Femur (tissue), 1 donor: ENCODE data around the gene TCL1B.
A peak's percentile ranks its signal among the peaks of the same experiment; 100 is the strongest.

Source experiments
- DNase-seq: peaks from one replicate; pipeline ENCODE4 v3.0.0-alpha.2; 2017

Gene TCL1B

DNA sequence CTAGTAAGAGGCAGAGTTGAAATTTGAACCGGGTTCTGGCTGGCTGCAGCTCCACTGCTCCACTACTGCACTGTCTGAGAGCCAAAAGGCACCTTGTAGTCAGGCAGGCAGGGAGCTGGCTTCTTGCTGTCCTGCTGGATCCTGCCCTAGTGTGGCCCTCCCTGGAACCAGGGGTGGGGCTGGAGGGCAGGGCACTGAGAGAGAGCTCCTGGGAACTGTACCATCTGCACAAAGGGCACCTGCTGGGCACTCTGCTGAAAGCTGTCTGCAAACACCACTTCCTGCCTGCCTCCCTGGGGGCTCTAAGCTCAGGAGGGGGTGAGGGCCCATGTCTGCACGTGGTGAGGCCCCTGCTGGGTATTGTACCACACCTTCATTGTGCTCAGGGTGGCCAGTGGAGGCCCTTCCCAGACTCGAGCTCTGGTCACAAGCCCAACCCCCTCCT is 19.0 kb upstream of the TCL1B start:
- DNase-seq: peak; percentile 24

DNA sequence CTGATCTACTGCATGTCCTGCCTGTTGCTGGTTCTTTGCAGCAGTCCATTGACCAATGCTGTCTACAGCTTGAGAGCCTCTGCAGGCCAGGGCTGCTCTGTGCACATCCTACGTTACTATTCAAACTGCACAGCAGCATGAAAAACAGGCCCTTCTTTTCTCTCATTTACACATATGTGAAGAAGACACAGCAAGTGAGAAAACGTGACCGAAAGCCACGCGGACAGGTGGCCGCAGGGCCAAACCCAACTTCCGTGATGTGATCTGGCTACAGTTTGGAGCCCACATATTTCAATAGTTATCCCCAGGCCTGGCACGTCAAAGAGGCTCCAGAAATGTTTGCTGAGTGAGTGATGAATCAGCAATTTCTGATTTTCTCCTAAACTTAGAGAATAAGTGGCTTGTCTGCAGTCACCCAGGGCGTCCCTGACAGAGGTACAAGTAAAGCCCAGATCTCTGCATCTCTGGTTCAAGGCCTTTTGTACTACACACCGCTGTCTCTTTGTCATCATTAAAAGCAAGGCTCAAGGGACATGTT is 17.9 kb upstream of the TCL1B start:
- DNase-seq: no peak

DNA sequence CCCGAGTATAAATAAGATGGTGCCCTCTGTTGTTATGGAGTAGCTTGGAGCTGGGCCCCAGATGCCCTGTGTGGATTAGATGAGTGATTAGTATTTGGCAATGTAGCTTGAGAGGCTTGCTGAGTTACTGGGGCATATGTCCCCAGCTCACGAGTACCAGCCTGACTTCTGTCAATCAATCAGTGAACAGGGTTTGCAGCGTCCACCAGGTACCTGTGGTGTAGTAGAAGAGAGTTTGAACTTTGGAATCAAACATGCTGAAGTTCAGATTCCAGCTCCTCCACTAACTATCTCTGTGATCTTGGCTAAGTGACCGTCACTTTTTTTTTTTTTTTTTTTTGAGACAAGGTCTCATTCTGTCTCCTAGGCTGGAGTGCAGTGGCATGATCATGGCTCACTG is 11.6 kb upstream of the TCL1B start:
- DNase-seq: no peak

DNA sequence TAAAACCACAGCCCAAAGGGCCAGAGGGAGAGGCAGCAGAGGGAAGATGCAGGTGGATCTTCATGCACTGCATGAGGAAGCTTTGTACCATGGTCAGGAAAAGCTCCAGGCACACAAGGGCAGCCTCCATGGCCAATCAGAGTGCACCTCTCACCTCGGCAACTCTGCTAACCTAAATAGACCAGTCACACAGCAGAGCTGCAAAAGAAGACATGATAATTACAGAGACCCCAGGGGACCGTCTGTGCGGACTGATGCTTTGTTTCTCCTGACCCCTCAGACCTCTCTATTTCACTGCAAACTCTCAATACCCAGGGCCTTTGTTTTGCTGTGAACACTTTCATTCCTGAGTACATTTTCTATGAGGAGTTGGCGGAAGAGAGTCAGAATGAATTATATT is 10.7 kb upstream of the TCL1B start:
- DNase-seq: no peak

- no peak for DNase-seq
Measured at GRCh38 chr14:95677179-95677835, 8.9 kb upstream of the TCL1B start.

- no peak for DNase-seq
Measured at GRCh38 chr14:95679148-95679815, 6.9 kb upstream of the TCL1B start.

- no peak for DNase-seq
Measured at GRCh38 chr14:95679998-95680735, 6.1 kb upstream of the TCL1B start.

DNA sequence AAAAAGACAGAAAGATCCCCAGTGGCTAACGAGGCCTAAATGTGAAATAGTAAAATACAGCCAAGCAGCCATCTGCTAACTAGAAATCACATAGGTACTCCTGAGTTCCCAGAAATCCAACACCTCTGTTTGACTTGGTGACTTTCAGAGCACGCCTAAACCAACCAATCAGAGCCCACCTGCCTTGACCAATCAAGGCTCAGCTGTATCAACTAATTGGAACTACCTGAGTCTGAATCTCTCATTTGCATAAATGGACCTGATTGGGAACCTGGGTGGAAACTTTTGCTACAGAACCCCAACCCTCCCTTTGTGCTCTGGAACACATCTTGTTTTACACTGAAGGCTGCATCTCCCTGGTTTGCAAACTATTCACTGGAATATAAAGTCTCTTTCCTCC is 5.1 kb upstream of the TCL1B start:
- no peak for DNase-seq

DNA sequence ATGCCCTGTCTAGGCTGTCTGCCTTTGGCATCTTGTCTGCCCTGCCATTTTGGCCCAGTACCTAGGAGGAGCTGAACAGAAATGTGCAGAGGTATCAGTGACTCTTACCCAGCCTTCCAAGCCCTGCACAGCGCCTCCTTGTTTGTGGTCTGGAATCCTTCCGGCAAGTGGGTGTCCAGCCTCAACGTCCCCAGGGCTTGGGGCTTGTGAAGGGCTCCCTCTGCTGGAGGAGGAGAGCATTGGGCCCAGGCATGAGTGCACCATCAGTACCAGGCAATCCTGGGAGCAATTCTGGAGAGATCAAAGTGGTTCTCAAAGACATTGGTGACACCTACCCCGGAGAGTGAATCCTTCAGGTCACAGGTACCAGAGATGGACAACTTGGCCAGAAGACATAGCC is 2.4 kb upstream of the TCL1B start:
- DNase-seq: no peak

DNA sequence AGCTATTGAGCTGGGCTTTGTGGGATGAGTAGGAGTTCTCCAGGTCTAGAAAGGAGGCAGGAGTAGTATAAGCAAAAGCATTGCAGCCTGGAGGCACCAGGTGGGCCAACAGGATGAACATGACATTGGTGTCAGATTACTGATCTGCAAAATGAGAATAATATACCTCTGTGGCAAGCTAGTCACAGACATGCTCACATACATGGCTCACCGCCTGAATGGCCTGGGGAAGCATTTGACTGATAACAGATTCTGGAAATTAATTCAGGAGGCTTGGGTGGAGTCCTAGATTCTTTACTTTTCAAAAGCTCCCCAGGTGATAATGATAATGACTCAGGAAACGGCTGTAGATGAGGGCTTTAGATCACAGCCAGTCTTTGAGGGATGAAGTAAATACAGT is 709 bp downstream of the TCL1B start:
- no peak for DNase-seq

- DNase-seq: no peak
Measured at GRCh38 chr14:95689441-95689840, 3.2 kb downstream of the TCL1B start.

DNA sequence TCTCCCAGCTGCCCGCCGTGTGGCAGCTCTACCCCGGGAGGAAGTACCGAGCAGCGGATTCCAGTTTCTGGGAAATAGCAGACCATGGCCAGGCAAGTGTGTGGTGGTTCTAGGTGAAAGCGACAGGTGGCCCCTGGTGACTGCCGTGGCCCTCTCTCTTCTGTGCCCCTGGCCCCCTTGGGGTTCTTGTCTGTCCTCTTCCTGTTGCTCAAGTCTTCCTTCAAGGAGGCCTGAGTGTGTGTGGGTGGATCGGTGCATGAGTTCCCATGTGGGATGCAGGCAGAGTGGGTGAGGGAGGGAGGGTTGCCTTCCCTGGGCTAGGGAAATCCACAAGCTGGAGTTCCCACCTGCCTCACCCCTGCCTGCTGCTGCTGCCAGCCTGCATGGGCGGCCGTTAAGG is 4.6 kb downstream of the TCL1B start:
- DNase-seq: no peak

- DNase-seq: no peak
Measured at GRCh38 chr14:95691591-95691990, 5.4 kb downstream of the TCL1B start.

- DNase-seq: no peak
Measured at GRCh38 chr14:95692109-95692508, 5.9 kb downstream of the TCL1B start.

DNA sequence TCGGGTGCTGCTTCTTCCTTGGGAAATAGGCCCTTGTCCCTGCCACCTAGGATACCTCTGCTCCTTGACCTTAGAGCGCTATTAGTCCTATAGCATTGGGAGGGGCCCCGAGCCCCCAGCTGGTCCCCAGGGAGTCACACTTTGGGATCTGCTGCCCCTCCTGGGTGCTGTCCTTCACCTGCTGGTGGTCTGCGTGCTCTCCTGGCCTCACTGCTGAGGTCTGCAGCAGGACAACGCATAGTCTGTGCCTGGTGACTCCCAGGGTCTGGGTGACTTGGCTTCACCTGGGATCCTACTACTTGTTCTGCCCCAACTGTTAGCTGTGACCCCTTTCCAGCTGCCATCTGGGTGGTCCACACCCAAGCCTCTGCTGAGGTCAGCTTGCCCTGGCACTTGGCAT is 8.8 kb downstream of the TCL1B start:
- DNase-seq: no peak

- no peak for DNase-seq
Measured at GRCh38 chr14:95695913-95696312, 9.7 kb downstream of the TCL1B start.

- DNase-seq: no peak
Measured at GRCh38 chr14:95696741-95697140, 10.5 kb downstream of the TCL1B start.

GRCh38 chr14:95697764-95698163 is 11.5 kb downstream of the TCL1B start:
- no peak for DNase-seq

DNA sequence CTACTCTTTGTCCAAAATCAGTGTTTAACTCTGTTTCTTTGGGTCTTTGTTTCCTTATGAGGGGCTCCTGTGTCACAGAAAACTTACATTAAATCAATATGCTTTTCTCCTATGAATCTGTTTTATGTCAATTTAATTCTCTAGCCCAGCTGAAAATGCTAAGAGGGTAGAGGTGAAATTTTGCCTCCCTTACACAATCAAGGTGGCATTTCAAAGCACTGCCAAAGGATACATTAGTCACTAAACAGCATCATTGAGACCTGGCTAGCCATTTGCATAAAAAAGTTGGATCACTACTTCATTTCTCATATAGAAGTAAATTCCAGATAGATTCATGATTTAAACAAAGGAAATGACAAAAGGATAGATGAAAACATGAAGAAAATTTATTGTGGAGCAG is 12.1 kb downstream of the TCL1B start:
- no peak for DNase-seq

GRCh38 chr14:95699412-95699811 is 13.2 kb downstream of the TCL1B start:
- no peak for DNase-seq

GRCh38 chr14:95700221-95700976 is 14.2 kb downstream of the TCL1B start:
- no peak for DNase-seq

DNA sequence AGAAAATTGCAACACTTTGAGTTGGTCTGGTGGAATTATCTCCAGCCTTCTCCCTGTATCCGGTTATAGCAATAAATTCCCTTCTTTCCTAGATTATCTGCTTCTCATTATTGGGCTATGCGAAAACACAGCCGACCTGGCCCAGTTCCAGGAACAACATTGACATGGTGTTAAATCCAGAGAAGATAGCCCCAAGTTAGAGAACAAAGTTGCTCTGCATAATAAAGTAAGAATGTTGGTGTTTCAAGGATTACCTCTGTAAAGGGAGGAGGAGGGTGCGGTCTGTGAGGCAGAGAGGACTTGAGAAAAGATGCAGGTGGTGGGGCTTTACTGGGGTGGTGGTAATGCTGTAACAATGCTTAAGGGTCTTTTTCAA is 15.6 kb downstream of the TCL1B start:
- DNase-seq: no peak

DNA sequence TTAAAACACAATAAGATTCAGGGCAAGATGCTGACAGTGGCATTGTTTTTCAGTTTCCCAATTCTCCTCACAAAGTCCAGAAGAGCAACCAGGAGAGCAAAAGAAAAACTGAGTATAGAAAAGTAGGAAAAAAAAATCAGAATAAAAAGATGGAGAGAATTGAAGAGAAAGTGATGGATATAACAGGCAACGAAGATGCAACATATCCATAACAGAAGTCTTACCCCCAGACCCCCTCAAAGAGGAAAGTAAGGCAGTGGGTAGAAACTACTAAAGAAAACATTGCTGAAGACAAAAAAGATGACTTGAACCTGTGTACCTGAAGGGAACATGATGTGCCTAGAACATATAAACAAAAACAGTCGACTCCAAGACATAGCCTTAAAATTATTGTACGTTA is 17.1 kb downstream of the TCL1B start:
- DNase-seq: no peak
